ENCODE measurements around the gene ANGPTL8.

ANGPTL8 gene

GRCh38 chr19:11214387-11214786 is 25.0 kb upstream of the ANGPTL8 start:
- H3K4me1 ChIP-seq = no peaks in the 10 kb centered on the region
- no peak for TF ChIP-seq Cebpa-rat (IDR thresholded peaks at IDR 0.05)
- H3K27ac ChIP-seq = no peak overlapping the region
- no peaks in the 10 kb centered on the region for H3K9me3 ChIP-seq
- no peaks in the 10 kb centered on the region for H3K27me3 ChIP-seq
- H3K9ac ChIP-seq = no peak overlapping the region
- H3K4me2 ChIP-seq = no peak overlapping the region
- H3K4me3 ChIP-seq = no peak overlapping the region
- no peaks in the 10 kb centered on the region for H4K20me1 ChIP-seq
- no peaks in the 10 kb centered on the region for H3K36me3 ChIP-seq

- H3K36me3 ChIP-seq = no peaks in the 10 kb centered on the region
- no peak overlapping the region for H3K9ac ChIP-seq
- no peaks in the 10 kb centered on the region for H4K20me1 ChIP-seq
- H3K4me3 ChIP-seq = no peak overlapping the region
- no peaks in the 10 kb centered on the region for H3K27me3 ChIP-seq
- no peak for TF ChIP-seq Cebpa-rat (IDR thresholded peaks at IDR 0.05)
- peaks cover 13% of the 10 kb centered on the region for H3K9me3 ChIP-seq
- no peaks in the 10 kb centered on the region for H3K4me1 ChIP-seq
- H3K4me2 ChIP-seq = no peak overlapping the region
- H3K27ac ChIP-seq = no peak overlapping the region
Observed at GRCh38 chr19:11221082-11221598, 18.3 kb upstream of the ANGPTL8 start.

- H3K27me3 ChIP-seq = no peaks in the 10 kb centered on the region
- H3K27ac ChIP-seq = no peak overlapping the region
- H3K9ac ChIP-seq = no peak overlapping the region
- no peak overlapping the region for H3K4me2 ChIP-seq
- H3K36me3 ChIP-seq = no peaks in the 10 kb centered on the region
- no peak for TF ChIP-seq Cebpa-rat (IDR thresholded peaks at IDR 0.05)
- H4K20me1 ChIP-seq = no peaks in the 10 kb centered on the region
- no peaks in the 10 kb centered on the region for H3K4me1 ChIP-seq
- peaks cover 13% of the 10 kb centered on the region for H3K9me3 ChIP-seq
- H3K4me3 ChIP-seq = no peak overlapping the region
Observed at GRCh38 chr19:11223200-11223599, 16.2 kb upstream of the ANGPTL8 start.

- Histone ChIP-seq H3K4me2 (no peak overlapping the region), H3K9me3 (peaks cover 13% of the 10 kb centered on the region), H3K9ac (no peak overlapping the region), H3K4me3 (no peak overlapping the region), H3K27ac (no peak overlapping the region), H3K27me3 (no peaks in the 10 kb centered on the region), H3K4me1 (no peaks in the 10 kb centered on the region), H4K20me1 (no peaks in the 10 kb centered on the region), H3K36me3 (no peaks in the 10 kb centered on the region)
- TF ChIP-seq Cebpa-rat (IDR thresholded peaks at IDR 0.05) = no peak
Observed at GRCh38 chr19:11224429-11224828, 15.0 kb upstream of the ANGPTL8 start.

GRCh38 chr19:11225172-11225571 is 14.2 kb upstream of the ANGPTL8 start:
- H3K9me3 ChIP-seq = peaks cover 13% of the 10 kb centered on the region
- H3K36me3 ChIP-seq = no peaks in the 10 kb centered on the region
- H3K27ac ChIP-seq = no peak overlapping the region
- no peaks in the 10 kb centered on the region for H4K20me1 ChIP-seq
- no peak for TF ChIP-seq Cebpa-rat (IDR thresholded peaks at IDR 0.05)
- H3K4me1 ChIP-seq = no peaks in the 10 kb centered on the region
- H3K4me3 ChIP-seq = no peak overlapping the region
- no peak overlapping the region for H3K9ac ChIP-seq
- H3K27me3 ChIP-seq = no peaks in the 10 kb centered on the region
- no peak overlapping the region for H3K4me2 ChIP-seq

- Histone ChIP-seq H4K20me1 (no peaks in the 10 kb centered on the region), H3K27me3 (no peaks in the 10 kb centered on the region), H3K4me3 (no peak overlapping the region), H3K4me2 (no peak overlapping the region), H3K9me3 (peaks cover 10% of the 10 kb centered on the region), H3K36me3 (no peaks in the 10 kb centered on the region), H3K4me1 (no peaks in the 10 kb centered on the region), H3K27ac (no peak overlapping the region), H3K9ac (no peak overlapping the region)
- no peak for TF ChIP-seq Cebpa-rat (IDR thresholded peaks at IDR 0.05)
Observed at GRCh38 chr19:11225815-11226214, 13.6 kb upstream of the ANGPTL8 start.

- no peak overlapping the region for H3K4me3 ChIP-seq
- H3K9me3 ChIP-seq = 0 out of 2 replicates have a peak, but pooled peaks cover under 1% of the 10 kb centered on the region
- TF ChIP-seq Cebpa-rat (IDR thresholded peaks at IDR 0.05) = no peak
- no peak overlapping the region for H3K27ac ChIP-seq
- H3K9ac ChIP-seq = no peak overlapping the region
- no peaks in the 10 kb centered on the region for H4K20me1 ChIP-seq
- no peaks in the 10 kb centered on the region for H3K4me1 ChIP-seq
- no peaks in the 10 kb centered on the region for H3K36me3 ChIP-seq
- no peaks in the 10 kb centered on the region for H3K27me3 ChIP-seq
- no peak overlapping the region for H3K4me2 ChIP-seq
Observed at GRCh38 chr19:11226716-11227166, 12.7 kb upstream of the ANGPTL8 start.

GRCh38 chr19:11227195-11227886 is 12.1 kb upstream of the ANGPTL8 start:
- Histone ChIP-seq H3K27ac (no peak overlapping the region), H3K27me3 (no peaks in the 10 kb centered on the region), H3K4me1 (no peaks in the 10 kb centered on the region), H3K4me3 (no peak overlapping the region), H3K36me3 (no peaks in the 10 kb centered on the region), H3K9ac (no peak overlapping the region), H4K20me1 (no peaks in the 10 kb centered on the region), H3K4me2 (no peak overlapping the region), H3K9me3 (no peaks in the 10 kb centered on the region)
- no peak for TF ChIP-seq Cebpa-rat (IDR thresholded peaks at IDR 0.05)

- no peaks in the 10 kb centered on the region for H3K36me3 ChIP-seq
- H3K9ac ChIP-seq = no peak overlapping the region
- H3K27me3 ChIP-seq = no peaks in the 10 kb centered on the region
- no peaks in the 10 kb centered on the region for H3K9me3 ChIP-seq
- no peak for TF ChIP-seq Cebpa-rat (IDR thresholded peaks at IDR 0.05)
- no peaks in the 10 kb centered on the region for H3K4me1 ChIP-seq
- no peak overlapping the region for H3K4me2 ChIP-seq
- H4K20me1 ChIP-seq = no peaks in the 10 kb centered on the region
- H3K4me3 ChIP-seq = no peak overlapping the region
- H3K27ac ChIP-seq = no peak overlapping the region
Observed at GRCh38 chr19:11230621-11231386, 8.6 kb upstream of the ANGPTL8 start.

- H3K36me3 ChIP-seq = no peaks in the 10 kb centered on the region
- no peak overlapping the region for H3K27ac ChIP-seq
- H3K4me2 ChIP-seq = no peak overlapping the region
- H3K9me3 ChIP-seq = no peaks in the 10 kb centered on the region
- H3K4me3 ChIP-seq = no peak overlapping the region
- TF ChIP-seq Cebpa-rat (IDR thresholded peaks at IDR 0.05) = no peak
- H3K9ac ChIP-seq = no peak overlapping the region
- no peaks in the 10 kb centered on the region for H4K20me1 ChIP-seq
- no peaks in the 10 kb centered on the region for H3K27me3 ChIP-seq
- H3K4me1 ChIP-seq = no peaks in the 10 kb centered on the region
Observed at GRCh38 chr19:11232555-11232954, 6.9 kb upstream of the ANGPTL8 start.
